Measurements from ENCODE around the gene REV1. TPM values are rescaled to one million over a fixed set of nuclear protein-coding genes. Genes with fewer than 3 reads are reported as not detected.

Gene REV1
- total and polyA plus RNA-seq, 2 of the 8 experiments (the other 6 are each of a cell fraction or from before 2014, with no cell fraction given): 16.6 to 34.3 TPM

GRCh38 chr2:99395589-99396130, 94.2 kb downstream of the REV1 start:
- no peak overlapping the region for H3K4ac ChIP-seq (replicated peaks; ENCODE audit: insufficient read length, low read depth, low read length)
- H4K91ac ChIP-seq (replicated peaks; ENCODE audit: insufficient read length, low read length): no peak overlapping the region
- ChIA-PET CTCF (ENCODE audit: partially characterized antibody) (interaction anchor here (0.7 kb wide), 1 partner anchor 9 kb away, joined by 3 read pairs; no protein-coding TSS in a partner anchor), POLR2A (ENCODE audit: partially characterized antibody) (interaction anchor here (1.0 kb wide), 1 partner anchor 22 kb away, joined by 3 read pairs; no protein-coding TSS in a partner anchor)
- H3K9ac ChIP-seq (replicated peaks in 1 of 4; ENCODE audit: extremely low read depth in 1 of 4, low read depth in 3 of 4, low read length in 3 of 4): no peak overlapping the region
- no peak overlapping the region for H3K56ac ChIP-seq (replicated peaks; ENCODE audit: insufficient read length, low read depth, low read length)
- H4K5ac ChIP-seq (ENCODE audit: insufficient read length, low read depth, low read length): no peak overlapping the region
- 93% methylated on average over 3 of the region's 3 CpGs; no CpG with 5 or more reads in 1 of the 2 experiments for WGBS, 2 experiments (ENCODE audit: extremely low coverage in 1 of 2, insufficient coverage in 1 of 2, insufficient read length in 1 of 2, insufficient replicate concordance in 2 of 2, low coverage in 1 of 2, low lambda C conversion rate in 2 of 2, missing lambda C conversion rate in 1 of 2)
- H2BK20ac ChIP-seq (ENCODE audit: low read length): no peak overlapping the region
- H3K27ac ChIP-seq (ENCODE audit: low read depth, low read length): no peak overlapping the region
- DNase-seq (ENCODE audit: low read depth in 1 of 2, low spot score in 2 of 2): no peak
- H3K36me3 ChIP-seq (ENCODE audit: control insufficient read depth in 2 of 4, insufficient read depth in 4 of 4, low read length in 3 of 4): peaks cover 15 to 83% (median 61%) of the 10 kb centered on the region in 4 experiments
- H2AFZ ChIP-seq (ENCODE audit: low read length): no peak overlapping the region
- H4K8ac ChIP-seq (ENCODE audit: extremely low read depth, insufficient read depth, low read length): no peak overlapping the region; the same call in 1 of the 2 replicates
- no peaks in the 10 kb centered on the region for H3K23me2 ChIP-seq (ENCODE audit: low read depth, low read length)
- no peak overlapping the region for H2BK12ac ChIP-seq (ENCODE audit: low read depth, low read length)
- H3K4me1 ChIP-seq (replicated peaks in 1 of 4; ENCODE audit: control insufficient read depth in 3 of 4, insufficient read depth in 4 of 4, low read length in 3 of 4): no peaks in the 10 kb centered on the region
- H3K27me3 ChIP-seq (replicated peaks in 1 of 4; ENCODE audit: control insufficient read depth in 3 of 4, extremely low read depth in 1 of 4, insufficient read depth in 3 of 4, low read length in 3 of 4): no peaks in the 10 kb centered on the region
- no peak overlapping the region for H3K23ac ChIP-seq (ENCODE audit: insufficient read length)
- no peak overlapping the region for H2BK120ac ChIP-seq (replicated peaks; ENCODE audit: low read depth, low read length)
- no peak overlapping the region for H3K14ac ChIP-seq (ENCODE audit: insufficient read length)
- H2AK5ac ChIP-seq (ENCODE audit: low read depth, low read length): no peak overlapping the region
- no peak overlapping the region for H3K4me3 ChIP-seq (ENCODE audit: extremely low read depth in 1 of 4, insufficient read depth in 2 of 4, low read depth in 3 of 4, low read length in 4 of 4)
- no peak overlapping the region for H3K4me2 ChIP-seq (ENCODE audit: insufficient read depth in 1 of 2, low read depth in 2 of 2, low read length in 2 of 2)
- no peaks in the 10 kb centered on the region for H3K79me1 ChIP-seq (ENCODE audit: low read depth, low read length)
- no peak overlapping the region for H3K18ac ChIP-seq (ENCODE audit: extremely low read depth, low read length)
- H3K9me3 ChIP-seq (ENCODE audit: insufficient read depth in 2 of 2, low read depth in 1 of 2, low read length in 1 of 2): no peaks in the 10 kb centered on the region
- peaks cover 2 to 3% of the 10 kb centered on the region in 2 experiments for H4K20me1 ChIP-seq (replicated peaks in 1 of 2; ENCODE audit: control insufficient read depth in 1 of 2, insufficient read depth in 2 of 2, low read length in 2 of 2)
- FAIRE-seq: no peak
- no peak overlapping the region for H2BK15ac ChIP-seq (ENCODE audit: low read length)
- no peak overlapping the region for H2BK5ac ChIP-seq (ENCODE audit: low read depth, low read length)
- H3K79me2 ChIP-seq (ENCODE audit: control insufficient read depth in 1 of 2, insufficient read depth in 2 of 2, low read length in 2 of 2): no peaks in the 10 kb centered on the region
- TF ChIP-seq CREB1 (IDR thresholded peaks at IDR 0.05): no peak
- TF ChIP-seq, protein P1, sequence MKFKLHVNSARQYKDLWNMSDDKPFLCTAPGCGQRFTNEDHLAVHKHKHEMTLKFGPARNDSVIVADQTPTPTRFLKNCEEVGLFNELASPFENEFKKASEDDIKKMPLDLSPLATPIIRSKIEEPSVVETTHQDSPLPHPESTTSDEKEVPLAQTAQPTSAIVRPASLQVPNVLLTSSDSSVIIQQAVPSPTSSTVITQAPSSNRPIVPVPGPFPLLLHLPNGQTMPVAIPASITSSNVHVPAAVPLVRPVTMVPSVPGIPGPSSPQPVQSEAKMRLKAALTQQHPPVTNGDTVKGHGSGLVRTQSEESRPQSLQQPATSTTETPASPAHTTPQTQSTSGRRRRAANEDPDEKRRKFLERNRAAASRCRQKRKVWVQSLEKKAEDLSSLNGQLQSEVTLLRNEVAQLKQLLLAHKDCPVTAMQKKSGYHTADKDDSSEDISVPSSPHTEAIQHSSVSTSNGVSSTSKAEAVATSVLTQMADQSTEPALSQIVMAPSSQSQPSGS (IDR thresholded peaks at IDR 0.05; ENCODE audit: low read length): no peak

Measured in H1 (cell line).